ENCODE measurements around the gene ACTN2.

ACTN2 gene

GRCh38 chr1:236692128-236692527, 5.8 kb downstream of the ACTN2 start:
- DNase-seq, result no peak

DNA sequence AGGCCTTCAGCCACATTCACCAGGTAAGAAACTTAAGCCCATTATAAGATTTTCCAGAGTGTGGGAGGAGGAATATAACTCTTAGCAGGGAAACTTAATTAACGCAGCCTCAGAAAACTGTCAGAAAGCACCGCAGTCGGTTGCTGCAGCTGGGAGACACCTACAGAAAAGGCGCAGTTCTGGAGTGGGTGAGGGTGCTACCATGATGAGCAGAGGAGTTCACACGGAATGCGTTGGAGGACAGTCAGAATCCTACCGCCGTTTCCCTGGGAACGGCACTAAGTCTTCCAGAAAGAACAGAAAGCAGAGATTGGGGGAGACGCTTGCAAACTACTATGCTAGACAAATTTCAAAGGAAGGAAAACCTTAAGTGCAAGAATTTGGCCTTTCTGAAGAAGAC, 6.4 kb downstream of the ACTN2 start:
- no peak for DNase-seq

DNA sequence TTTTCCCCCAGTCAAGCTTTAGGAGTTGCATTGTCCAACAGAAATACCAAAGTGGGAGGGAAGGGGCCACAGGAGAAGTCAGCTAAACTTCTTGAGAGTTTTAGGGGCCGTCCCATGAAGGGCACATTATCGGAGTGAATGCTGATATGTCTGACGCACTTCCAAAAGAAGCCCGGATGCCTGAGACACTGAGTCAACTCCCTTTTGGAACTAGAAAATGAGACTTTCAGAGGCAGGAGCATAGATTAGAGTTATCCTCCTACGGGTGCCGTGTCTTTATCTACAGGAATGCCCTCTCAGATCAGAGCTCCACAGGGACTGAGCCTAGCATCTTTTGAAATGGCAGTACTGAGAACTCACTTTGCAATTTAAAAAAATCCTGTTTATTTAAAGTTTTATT, 13.1 kb downstream of the ACTN2 start:
- DNase-seq, result no peak

GRCh38 chr1:236700903-236701302, 14.6 kb downstream of the ACTN2 start:
- no peak for DNase-seq

DNA sequence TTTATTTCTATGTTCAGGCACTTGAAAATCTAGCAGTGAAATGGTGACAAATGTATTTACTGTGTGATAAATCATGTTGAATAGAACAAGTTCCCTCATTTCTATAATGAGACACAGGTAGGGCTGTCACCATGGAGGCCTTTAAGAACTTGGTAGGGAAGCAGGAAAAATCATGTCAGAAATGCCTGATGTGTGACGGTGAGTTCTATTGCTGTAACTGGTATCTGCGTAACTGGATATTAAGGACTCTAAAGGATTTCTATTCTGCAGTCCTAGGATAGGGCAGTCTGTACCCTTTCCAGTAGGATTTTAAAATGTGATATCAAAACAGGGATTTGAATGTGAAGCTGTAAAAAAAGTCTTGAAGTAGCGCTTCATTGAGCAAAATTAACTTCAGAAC, 15.5 kb downstream of the ACTN2 start:
- DNase-seq, result no peak

- DNase-seq, result no peak
Observed at GRCh38 chr1:236702791-236703394, 16.6 kb downstream of the ACTN2 start.

DNA sequence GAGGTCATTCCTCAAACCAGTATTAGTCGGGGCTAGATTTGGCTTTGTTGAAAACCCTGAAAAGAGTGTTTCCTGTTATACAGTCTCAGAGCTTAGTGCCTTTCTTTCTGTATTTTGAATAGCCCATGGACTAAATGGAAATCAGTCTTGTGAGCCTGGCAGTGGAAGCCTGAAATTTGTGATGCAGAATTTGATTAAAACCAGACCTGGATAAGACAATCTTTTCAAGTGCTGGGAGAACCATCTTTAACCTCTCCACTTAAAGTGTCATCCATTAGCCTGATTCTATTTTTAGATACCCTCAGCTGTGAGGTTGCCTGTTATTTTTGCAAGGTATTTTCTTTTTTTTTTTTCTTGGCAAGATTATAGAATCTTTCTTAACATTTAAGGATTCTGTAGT, 19.5 kb downstream of the ACTN2 start:
- DNase-seq, result no peak

GRCh38 chr1:236706183-236706582, 19.9 kb downstream of the ACTN2 start:
- no peak for DNase-seq

DNA sequence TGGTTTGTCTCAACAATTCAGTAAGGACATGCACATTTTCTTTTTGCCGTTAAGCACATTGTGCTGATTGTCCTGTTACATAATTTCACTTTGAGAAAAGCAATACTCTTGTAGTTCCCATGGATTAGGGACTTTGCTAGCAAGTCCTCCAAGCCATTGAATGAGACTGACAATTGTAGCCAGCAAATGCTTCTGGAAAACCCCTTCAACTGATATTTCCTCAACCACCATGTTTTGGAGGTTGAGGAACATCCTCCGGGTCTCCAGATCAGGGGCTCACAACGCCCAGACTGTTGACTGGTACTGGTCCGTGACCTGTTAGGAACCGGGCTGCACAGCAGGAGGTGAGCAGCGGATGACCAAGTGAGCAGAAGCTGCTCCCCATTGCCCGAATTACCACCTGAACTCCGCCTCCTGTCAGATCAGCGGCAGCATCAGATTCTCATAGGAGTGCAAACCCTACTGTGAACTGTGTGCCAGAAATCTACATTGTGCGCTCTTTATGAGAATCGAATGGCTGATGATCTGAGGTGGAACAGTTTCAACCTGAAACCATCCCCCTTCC, 24.1 kb downstream of the ACTN2 start:
- no peak for DNase-seq

- no peak for DNase-seq
Observed at GRCh38 chr1:236716160-236716559, 29.9 kb downstream of the ACTN2 start.

DNA sequence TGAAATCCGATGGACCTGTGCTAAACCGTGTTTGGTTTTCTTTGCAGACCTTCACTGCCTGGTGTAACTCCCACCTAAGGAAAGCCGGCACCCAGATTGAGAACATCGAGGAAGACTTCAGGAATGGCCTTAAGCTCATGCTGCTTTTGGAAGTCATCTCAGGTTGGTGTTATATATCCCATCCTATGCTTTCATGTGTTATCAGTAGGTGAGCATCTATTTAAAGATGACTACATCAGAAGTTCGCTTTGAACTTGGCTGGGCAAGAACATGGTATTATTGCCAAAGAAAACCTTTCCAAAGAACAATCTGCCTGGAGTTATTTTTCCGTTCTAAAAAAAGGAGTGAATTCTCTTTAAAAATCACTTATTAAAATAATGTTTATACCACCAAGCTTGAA, 31.5 kb downstream of the ACTN2 start:
- DNase-seq, result no peak

DNA sequence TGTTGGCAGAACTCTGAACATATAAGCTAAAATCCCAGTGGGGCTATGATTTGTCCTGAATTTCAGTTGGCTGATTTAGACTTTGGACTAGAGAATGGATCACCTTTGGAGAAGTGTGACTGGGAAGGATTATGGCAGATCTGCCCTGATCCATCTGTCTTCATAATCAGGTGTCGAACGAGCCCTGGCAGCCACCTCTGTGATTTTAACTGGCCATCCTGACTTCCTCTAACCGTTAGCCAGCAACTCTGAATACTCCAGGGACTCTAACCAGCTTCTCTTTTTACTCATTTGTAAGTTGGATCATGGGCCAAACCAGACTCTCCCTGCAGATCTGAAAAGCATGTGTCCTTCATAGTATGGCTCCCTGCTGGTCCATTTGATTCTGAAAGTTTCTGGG, 32.0 kb downstream of the ACTN2 start:
- DNase-seq, result no peak

- no peak for DNase-seq
Observed at GRCh38 chr1:236720206-236720605, 33.9 kb downstream of the ACTN2 start.

DNA sequence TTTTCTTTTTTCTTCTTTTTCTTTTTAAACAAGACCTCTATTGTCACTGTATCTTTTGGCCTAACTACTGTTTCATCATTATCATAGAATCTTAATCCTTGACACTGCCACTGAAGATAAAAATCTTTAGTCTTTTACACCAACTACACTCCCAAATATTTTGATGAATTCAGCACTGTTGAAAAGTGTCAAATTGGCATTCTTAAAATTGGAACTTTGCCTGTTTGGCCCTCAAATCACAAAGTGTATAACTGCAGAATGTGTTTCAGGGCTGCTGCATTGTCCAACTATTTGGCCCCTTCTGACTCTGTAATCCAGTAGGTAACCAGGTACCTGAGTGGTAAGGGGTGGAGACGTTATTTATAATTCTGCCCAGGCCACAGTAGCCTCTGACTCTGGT, 34.3 kb downstream of the ACTN2 start:
- DNase-seq, result no peak

DNA sequence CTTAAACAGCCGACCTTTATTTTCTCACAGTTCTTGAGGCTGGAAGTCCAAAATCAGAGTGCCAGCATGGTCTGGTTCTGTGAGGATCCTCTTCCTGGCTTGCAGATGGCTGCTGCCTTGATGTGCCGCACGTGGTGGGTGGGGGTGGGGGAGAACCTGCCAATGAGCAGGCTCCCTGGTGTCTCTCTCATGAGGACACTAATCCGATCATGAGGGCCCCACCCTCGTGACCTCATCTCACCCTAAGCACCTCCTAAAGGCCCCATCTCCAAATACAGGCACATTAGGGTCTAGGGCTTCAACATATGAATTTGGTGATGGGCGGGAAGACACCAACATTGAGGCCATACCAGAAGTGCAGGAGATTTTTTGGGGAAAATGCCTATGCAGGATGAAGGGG, 37.8 kb downstream of the ACTN2 start:
- no peak for DNase-seq

- DNase-seq, result no peak
Observed at GRCh38 chr1:236724506-236724905, 38.2 kb downstream of the ACTN2 start.

DNA sequence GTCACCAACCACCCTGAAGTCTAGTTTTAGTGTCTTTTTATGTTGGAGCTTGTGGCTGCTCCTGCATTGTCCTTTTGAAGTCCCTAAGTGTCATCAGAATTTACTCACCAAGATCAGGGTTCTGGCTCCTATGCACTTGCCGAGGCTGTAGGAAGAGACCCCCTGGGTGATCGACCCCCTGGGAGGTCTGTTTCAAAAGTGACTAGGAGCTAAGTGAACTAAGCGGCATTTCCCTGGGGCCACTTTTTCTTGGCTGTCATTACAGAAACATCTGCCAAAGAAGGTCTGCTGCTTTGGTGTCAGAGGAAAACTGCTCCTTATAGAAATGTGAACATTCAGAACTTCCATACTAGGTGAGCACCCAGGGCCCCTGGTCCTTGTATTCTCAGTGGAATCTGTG, 39.4 kb downstream of the ACTN2 start:
- no peak for DNase-seq

DNA sequence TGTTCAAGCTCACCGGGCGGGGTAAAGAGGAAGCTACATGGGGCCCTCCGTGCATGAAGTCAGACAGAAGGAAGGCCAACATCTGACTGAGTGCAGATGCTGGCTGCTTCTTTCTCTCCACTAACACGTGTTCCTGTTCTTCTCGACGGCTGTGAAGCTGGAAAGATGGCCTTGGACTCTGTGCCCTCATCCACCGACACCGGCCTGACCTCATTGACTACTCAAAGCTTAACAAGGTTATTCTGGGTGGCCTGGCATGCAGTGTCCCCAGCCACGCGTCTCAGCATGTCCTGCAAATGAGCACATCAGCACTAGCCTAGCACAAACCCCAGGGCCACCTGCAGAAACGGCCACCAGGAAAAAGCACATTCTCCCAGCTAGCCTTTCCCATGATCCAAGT, 41.2 kb downstream of the ACTN2 start:
- no peak for DNase-seq

- DNase-seq, result no peak
Observed at GRCh38 chr1:236728752-236729151, 42.5 kb downstream of the ACTN2 start.

GRCh38 chr1:236733653-236734052, 47.4 kb downstream of the ACTN2 start:
- no peak for DNase-seq

GRCh38 chr1:236734141-236734765, 48.0 kb downstream of the ACTN2 start:
- no peak for DNase-seq

DNA sequence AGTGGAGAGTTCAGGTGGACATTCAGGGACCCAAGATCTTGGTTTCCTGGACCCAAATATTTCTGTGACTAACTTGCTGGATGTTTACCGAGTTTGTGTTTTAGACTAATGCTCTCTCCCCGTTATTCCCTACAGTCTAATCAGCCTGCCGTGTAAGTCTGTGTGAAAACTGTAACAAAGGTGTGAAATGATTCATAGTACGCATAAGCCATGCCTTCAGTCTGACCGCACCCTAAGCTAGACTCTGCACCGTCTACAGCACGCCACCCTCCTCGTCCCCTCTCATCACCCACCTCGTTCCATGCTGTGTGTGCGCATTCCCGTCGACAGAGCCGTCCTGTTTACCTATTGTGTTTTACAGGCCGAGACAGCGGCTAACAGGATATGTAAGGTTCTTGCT, 50.5 kb downstream of the ACTN2 start:
- DNase-seq, result no peak

DNA sequence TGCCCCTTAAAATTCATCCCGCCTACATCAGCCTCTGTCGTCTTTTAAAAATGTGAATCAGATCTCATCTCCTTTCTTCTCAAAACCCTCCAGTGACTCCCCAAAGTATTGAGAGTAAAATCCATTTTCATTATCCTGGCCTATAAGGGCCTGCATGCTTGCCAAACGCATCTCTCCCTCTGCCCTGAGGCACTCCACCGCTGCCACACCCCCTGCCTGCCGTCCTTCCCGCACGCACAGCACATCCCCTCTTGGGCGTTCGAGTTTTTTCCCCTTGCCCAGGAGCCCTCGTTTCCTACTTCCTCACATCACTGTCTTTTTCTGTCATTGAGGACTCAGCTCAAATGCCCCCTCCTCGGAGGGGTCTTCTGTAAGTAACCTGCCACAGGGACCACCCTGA, 55.5 kb downstream of the ACTN2 start:
- no peak for DNase-seq

GRCh38 chr1:236742421-236743160, 56.3 kb downstream of the ACTN2 start:
- no peak for DNase-seq
